ENCODE results near the gene SASH1.

Gene SASH1

GRCh38 chr6:148316308-148316707 is 26.3 kb upstream of the SASH1 start:
- no peak for TF ChIP-seq CTCF (IDR thresholded peaks at IDR 0.05; ENCODE audit: low read depth, low read length)
- no peak for DNase-seq (ENCODE audit: low read depth in 2 of 2)
- no peak overlapping the region for H3K4me3 ChIP-seq (replicated peaks in 1 of 2; ENCODE audit: low read depth in 2 of 2, low read length in 2 of 2)

- TF ChIP-seq CTCF (IDR thresholded peaks at IDR 0.05; ENCODE audit: low read depth, low read length) = no peak
- no peak overlapping the region for H3K4me3 ChIP-seq (replicated peaks in 1 of 2; ENCODE audit: low read depth in 2 of 2, low read length in 2 of 2)
- no peak for DNase-seq (ENCODE audit: low read depth in 2 of 2)
Observed at GRCh38 chr6:148317051-148317450, 25.6 kb upstream of the SASH1 start.

- no peak for DNase-seq (ENCODE audit: low read depth in 2 of 2)
Observed at GRCh38 chr6:148317739-148318138, 24.9 kb upstream of the SASH1 start.

GRCh38 chr6:148322704-148323103 is 19.9 kb upstream of the SASH1 start:
- no peak overlapping the region for H3K4me3 ChIP-seq (replicated peaks in 1 of 2; ENCODE audit: low read depth in 2 of 2, low read length in 2 of 2)
- DNase-seq (ENCODE audit: low read depth in 2 of 2) = no peak

More at GRCh38 chr6:148317739-148318138, 24.9 kb upstream of the SASH1 start:
- no peak for TF ChIP-seq CTCF (IDR thresholded peaks at IDR 0.05; ENCODE audit: low read depth, low read length)
- no peak overlapping the region for H3K4me3 ChIP-seq (replicated peaks in 1 of 2; ENCODE audit: low read depth in 2 of 2, low read length in 2 of 2)

GRCh38 chr6:148323344-148323743 is 19.3 kb upstream of the SASH1 start:
- no peak for TF ChIP-seq CTCF (IDR thresholded peaks at IDR 0.05; ENCODE audit: low read depth, low read length)
- peak; percentile 38 to 71 for DNase-seq (ENCODE audit: low read depth in 2 of 2)

More at GRCh38 chr6:148322704-148323103, 19.9 kb upstream of the SASH1 start:
- no peak for TF ChIP-seq CTCF (IDR thresholded peaks at IDR 0.05; ENCODE audit: low read depth, low read length)

GRCh38 chr6:148324297-148324985 is 18.2 kb upstream of the SASH1 start:
- TF ChIP-seq CTCF (IDR thresholded peaks at IDR 0.05; ENCODE audit: low read depth, low read length) = no peak
- peak in 1 of 2 donors; percentile 69 for DNase-seq (ENCODE audit: low read depth in 2 of 2)
- no peak overlapping the region for H3K4me3 ChIP-seq (replicated peaks in 1 of 2; ENCODE audit: low read depth in 2 of 2, low read length in 2 of 2)

More at GRCh38 chr6:148323344-148323743, 19.3 kb upstream of the SASH1 start:
- H3K4me3 ChIP-seq (replicated peaks in 1 of 2; ENCODE audit: low read depth in 2 of 2, low read length in 2 of 2) = no peak overlapping the region
